Activated CD8-positive, alpha-beta memory T cell treated with anti-CD3 and anti-CD28 coated beads, Interleukin-2, amount 50 U/mL, for 1 hour (primary cell): Measurements from ENCODE around the gene SLC25A21.

Experiments
- DNase-seq: peaks from one replicate; pipeline ENCODE4 v3.0.0-alpha.2; 2020; ENCODE audit errors: extremely low read depth

SLC25A21 gene

GRCh38 chr14:36652542-36653201, 519.7 kb downstream of the SLC25A21 start:
- DNase-seq: no peak

DNA sequence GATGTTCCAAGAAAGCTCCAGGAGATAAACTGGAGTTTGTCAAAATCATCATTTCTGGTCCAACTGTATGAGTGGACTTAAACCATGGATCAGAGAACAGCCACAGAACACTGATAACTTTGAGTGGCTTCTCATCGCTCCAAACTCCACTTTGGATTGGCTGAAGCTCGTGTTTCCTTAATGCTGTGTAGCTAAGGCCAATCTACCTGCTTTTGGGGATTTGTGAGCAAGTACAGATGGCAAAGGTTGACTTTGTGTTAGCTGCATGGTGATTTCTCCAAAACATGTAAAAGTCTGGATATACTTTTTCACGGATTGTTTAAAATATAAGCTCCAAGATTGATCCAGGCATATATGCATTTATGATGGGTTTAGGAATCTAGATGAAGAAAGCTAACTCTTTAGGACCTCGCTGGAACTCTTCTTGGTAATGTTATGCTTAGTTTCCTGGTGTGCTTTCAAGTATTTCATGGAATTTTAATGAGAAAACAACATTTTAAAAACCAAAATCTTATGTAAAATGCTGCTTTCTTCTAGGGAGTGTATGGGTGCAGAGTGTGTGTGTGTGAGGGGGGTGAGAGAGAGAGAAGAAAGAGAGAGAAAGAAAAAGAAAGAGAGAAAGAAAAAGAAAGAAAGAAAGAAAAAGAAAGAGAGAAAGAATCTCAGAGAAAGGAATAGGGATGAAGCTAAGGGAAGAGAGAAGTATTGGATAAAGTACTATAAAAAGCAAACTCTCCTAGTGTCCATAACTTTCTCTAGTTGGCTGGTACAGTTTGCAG, 522.3 kb downstream of the SLC25A21 start:
- DNase-seq: no peak

DNA sequence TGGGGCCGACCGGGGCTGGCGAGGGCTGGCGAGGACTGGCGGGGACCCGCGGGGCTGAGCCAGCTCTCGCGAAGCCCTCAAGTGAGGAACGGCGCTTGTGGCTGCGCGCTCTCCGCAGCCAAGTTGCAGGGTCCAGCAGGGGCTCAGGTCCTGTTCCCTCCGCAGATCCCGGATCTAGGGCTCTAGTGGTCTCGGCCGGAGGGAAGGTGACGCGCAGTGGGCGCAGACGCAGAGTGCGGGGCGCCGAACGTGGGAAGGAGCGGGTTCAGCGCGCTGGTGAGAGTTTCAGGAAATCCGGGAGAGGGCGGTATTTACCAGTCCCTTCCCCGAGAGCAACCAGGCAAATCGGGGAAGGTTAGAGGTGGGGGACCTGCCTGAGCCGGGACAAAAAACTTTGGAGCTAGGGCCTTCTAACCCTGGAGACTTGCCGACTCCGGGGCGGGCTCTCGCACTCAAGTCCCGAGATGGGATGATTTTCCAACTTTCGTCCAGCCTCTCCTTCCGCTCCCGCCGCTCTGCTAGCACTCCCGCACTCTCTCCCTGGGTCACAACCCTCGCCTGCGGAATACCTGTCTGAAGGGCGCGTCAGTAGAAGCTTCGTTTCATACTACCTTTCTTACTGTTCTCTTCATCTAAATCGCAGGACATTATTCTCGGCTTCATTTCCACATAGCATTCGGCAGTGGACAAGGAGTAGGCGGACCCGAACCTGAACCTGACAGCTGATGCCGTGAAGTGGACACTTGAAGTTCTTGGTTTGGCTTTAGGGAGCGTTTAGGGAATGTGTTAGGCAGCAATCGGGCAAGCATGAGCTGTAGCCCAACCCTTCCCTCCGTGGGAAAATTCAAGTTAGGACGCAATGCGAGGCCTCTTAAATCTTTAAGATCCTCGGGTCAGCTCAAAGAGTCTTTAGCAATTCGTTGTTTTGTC, 524.3 kb downstream of the SLC25A21 start:
- DNase-seq: no peak

GRCh38 chr14:36647417-36647823, 525.0 kb downstream of the SLC25A21 start:
- DNase-seq: no peak

GRCh38 chr14:36646664-36647416, 525.6 kb downstream of the SLC25A21 start:
- DNase-seq: no peak

DNA sequence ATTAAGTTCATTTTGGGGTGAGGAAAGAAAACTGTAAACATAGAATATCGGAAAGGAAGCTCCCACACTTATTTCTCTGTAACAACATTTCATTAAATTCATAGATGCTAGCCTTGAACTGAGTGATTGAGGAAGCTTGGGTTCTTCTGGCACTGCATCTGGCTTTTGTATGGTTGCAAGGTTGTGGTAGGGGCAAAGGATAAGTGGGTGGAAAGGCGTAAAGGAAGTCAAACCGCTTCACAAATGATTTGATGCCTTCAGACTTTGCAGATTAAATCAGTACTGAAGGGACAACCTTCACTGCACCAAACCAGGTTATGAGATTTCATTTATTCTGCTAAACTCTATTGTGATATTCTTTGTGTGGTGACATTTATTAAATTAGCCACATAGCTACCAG, 538.8 kb downstream of the SLC25A21 start:
- no peak for DNase-seq
